CD4-positive, alpha-beta T cell treated with Interleukin-17A for 4 hours (primary cell): ENCODE results near the gene PHAF1.
A peak's percentile ranks its signal among the peaks of the same experiment; 100 is the strongest.

ENCODE experiments used
- DNase-seq: peaks from one replicate; pipeline ENCODE4 v3.0.0-alpha.2; 2020; ENCODE audit warnings: mixed read lengths

Gene PHAF1

GRCh38 chr16:67148221-67148620 lies 38.5 kb downstream of the PHAF1 start:
- no peak for DNase-seq

- no peak for DNase-seq
Measured at GRCh38 chr16:67148656-67149275, 39.0 kb downstream of the PHAF1 start.

- DNase-seq = no peak
Measured at GRCh38 chr16:67149276-67150046, 39.7 kb downstream of the PHAF1 start.

- DNase-seq = peak; percentile 53
Measured at GRCh38 chr16:67150047-67150832, 40.5 kb downstream of the PHAF1 start.

- DNase-seq = peak; percentile 56
Measured at GRCh38 chr16:67150833-67151396, 41.2 kb downstream of the PHAF1 start, which contains the start of gene B3GNT9. Gene B3GNT9 (minus strand): TSS chr16:67150998. CDS start chr16:67150485, 513 bp downstream.

GRCh38 chr16:67151431-67152097 lies 41.8 kb downstream of the PHAF1 start:
- DNase-seq = no peak

- DNase-seq = no peak
Measured at GRCh38 chr16:67154578-67155294, 45.0 kb downstream of the PHAF1 start.

- peak; percentile 86 for DNase-seq
Measured at GRCh38 chr16:67155295-67156142, 45.8 kb downstream of the PHAF1 start.

GRCh38 chr16:67156143-67156844 lies 46.6 kb downstream of the PHAF1 start:
- DNase-seq = no peak

GRCh38 chr16:67157106-67157748 lies 47.5 kb downstream of the PHAF1 start:
- DNase-seq = no peak

- no peak for DNase-seq
Measured at GRCh38 chr16:67157892-67158635, 48.3 kb downstream of the PHAF1 start.

- DNase-seq = peak; percentile 83
Measured at GRCh38 chr16:67158637-67159600, 49.2 kb downstream of the PHAF1 start.

GRCh38 chr16:67161595-67162058 lies 51.9 kb downstream of the PHAF1 start:
- DNase-seq = no peak

- no peak for DNase-seq
Measured at GRCh38 chr16:67162506-67163163, 52.9 kb downstream of the PHAF1 start.

- peak; percentile 44 for DNase-seq
Measured at GRCh38 chr16:67163164-67163998, 53.6 kb downstream of the PHAF1 start.

GRCh38 chr16:67163999-67164558 lies 54.3 kb downstream of the PHAF1 start:
- DNase-seq = no peak
